GM06990 (cell line): Measurements from ENCODE around the gene NKAIN2.

Experiments
- DNase-seq: peaks from one replicate; pipeline ENCODE4 v3.0.0-alpha.2; 2011; ENCODE audit not compliant: insufficient read length; ENCODE audit errors: extremely low read depth
- H3K27me3 ChIP-seq: replicated peaks from 2 replicates; pipeline ENCODE4 v1.6.0; 2011; ENCODE audit warnings: low read length; ENCODE audit not compliant: control insufficient read depth, insufficient read depth
- H3K36me3 ChIP-seq: 2 replicates; pipeline ENCODE4 v1.5.1; 2011; ENCODE audit warnings: low read length; ENCODE audit not compliant: control insufficient read depth, insufficient read depth
- H3K4me3 ChIP-seq: replicated peaks from 2 replicates; pipeline ENCODE4 v1.5.1; 2011; ENCODE audit warnings: low read depth, mild to moderate bottlenecking, control low read depth, low read length
- CTCF ChIP-seq: IDR thresholded peaks from 2 replicates; pipeline ENCODE4 v1.5.1; 2011; ENCODE audit warnings: low read length, control low read depth, mild to moderate bottlenecking, inconsistent platforms; ENCODE audit not compliant: insufficient read depth, poor library complexity, severe bottlenecking

NKAIN2 gene

DNA sequence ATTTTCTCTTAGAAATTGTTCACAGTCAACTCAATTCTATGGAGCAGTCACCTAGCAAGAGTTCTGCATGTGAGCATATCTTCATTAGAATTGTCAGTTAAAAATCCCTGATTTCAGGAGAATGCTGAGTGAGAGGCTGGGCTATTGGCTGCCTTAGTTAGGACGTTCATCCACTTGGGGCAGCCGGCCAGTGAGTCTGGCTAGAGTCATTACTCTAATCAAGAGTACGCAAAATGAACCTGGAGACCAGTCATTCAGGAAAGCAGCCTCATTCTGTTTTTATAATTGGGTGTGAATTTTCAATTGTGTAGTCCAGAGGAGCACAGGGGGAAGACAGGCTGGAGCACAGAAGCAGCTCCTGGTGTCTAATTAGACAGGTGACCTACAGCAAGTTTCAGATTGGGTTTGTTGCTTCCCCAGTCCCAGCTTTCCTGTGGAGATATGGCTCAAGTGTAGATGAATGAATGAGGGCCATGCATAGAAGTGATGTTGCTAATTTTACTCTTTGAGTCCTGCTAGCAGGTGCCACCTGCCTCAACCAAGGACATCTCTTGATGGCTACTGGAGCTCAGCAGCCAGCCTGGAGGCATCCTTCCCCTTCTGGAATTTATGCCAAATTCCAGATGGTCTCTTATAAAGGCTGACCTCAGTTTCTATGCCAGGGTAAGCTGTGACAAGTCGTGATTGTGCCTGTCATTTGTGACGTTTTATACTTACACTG lies 265.7 kb downstream of the NKAIN2 start:
- TF ChIP-seq CTCF, result no peak
- no peaks in the 10 kb centered on the region for H3K36me3 ChIP-seq
- DNase-seq, result no peak

DNA sequence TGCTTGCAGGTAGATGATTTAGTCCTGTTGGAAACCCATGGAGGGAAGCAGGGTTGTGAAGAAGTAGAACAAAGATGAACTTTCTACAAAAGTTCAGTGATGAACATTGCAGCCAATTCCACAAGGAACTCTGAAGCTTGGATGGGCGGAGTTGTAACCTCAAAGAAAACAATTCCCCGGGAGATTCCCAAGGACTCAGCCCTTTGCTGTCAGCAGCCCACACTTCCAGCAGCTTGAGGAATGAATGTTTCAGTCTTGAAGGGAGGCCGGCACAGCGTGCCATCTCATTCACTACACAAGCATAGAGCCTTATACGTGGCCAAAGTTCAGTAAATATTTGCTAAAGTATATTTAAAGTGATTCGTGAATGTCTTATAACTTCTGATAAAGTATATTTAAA lies 269.4 kb downstream of the NKAIN2 start:
- TF ChIP-seq CTCF, result no peak

More for the DNA sequence above, 265.7 kb downstream of the NKAIN2 start:
- Histone ChIP-seq H3K4me3 (no peak overlapping the region), H3K27me3 (no peaks in the 10 kb centered on the region)

DNA sequence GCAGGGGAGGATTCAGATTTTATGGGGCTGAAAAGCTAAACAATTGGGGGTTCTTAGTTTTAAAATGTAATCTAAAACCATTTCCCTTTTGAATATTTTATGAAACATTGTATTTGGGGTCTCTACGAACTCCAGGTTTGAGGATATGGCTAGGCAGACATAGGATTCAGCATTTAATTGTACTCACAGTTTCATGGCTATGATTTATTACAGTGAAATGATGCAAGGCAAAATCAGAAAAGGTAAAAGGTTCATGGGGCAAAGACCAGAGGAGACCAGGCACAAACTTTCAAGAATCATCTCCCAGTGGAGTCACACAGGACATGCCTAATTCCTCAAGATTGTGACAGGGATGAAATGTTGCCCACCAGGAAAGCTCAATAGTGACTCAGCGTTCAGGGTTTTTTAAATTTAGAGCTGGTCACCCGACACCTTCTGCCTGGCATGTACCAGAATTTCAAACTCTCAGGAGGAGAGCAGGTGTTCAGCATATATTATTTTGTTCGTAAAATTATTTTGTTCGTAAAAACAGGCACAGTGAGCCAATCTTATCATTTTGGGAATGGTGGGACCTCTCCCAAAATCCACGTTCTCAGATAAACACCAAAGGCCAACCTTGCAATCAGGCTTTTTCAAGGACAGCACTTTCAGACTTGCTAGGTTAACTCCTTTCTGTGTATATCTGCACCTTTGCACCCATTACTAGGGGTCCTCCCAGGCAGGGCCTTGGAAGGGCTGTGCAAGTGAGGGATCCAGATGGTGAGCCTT lies 270.3 kb downstream of the NKAIN2 start:
- Histone ChIP-seq H3K27me3 (no peaks in the 10 kb centered on the region), H3K36me3 (no peaks in the 10 kb centered on the region), H3K4me3 (no peak overlapping the region)
- no peak for DNase-seq
- no peak for TF ChIP-seq CTCF

More for the DNA sequence above, 269.4 kb downstream of the NKAIN2 start:
- no peak for DNase-seq
- H3K4me3 ChIP-seq, result no peak overlapping the region
- H3K27me3 ChIP-seq, result no peaks in the 10 kb centered on the region
- no peaks in the 10 kb centered on the region for H3K36me3 ChIP-seq

DNA sequence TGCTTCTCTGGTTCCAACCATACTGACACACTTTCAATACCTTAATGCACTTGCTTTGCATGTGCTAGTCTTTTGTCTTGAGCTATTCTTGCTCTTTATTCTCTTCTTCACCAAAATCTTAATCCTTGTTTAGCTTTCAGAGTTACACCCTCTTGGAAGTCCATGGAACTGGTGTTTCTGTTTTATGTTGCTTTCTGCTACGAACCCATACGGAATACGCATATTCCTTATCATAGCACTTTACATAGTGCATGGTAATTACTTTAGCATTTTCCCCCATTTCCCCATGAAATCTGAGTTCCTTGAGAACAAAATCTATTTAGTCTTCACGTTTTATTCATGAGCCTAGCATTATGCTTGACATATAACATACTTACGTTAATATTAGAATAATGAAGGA lies 270.9 kb downstream of the NKAIN2 start:
- DNase-seq, result no peak
- H3K27me3 ChIP-seq, result no peaks in the 10 kb centered on the region
- no peak overlapping the region for H3K4me3 ChIP-seq
- no peak for TF ChIP-seq CTCF
- H3K36me3 ChIP-seq, result no peaks in the 10 kb centered on the region

GRCh38 chr6:124076336-124077048 lies 272.8 kb downstream of the NKAIN2 start:
- Histone ChIP-seq H3K4me3 (no peak overlapping the region), H3K36me3 (no peaks in the 10 kb centered on the region), H3K27me3 (no peaks in the 10 kb centered on the region)
- no peak for DNase-seq
- no peak for TF ChIP-seq CTCF
